CD4-positive, alpha-beta T cell treated with Interleukin-2 at 100 ng/mL for 4 hours (primary cell): ENCODE results near the gene RHCG.

ENCODE experiments used
- DNase-seq: peaks from one replicate; pipeline ENCODE4 v3.0.0-alpha.2; 2020; ENCODE audit warnings: low spot score

RHCG gene

GRCh38 chr15:89502867-89503595, 6.6 kb upstream of the RHCG start:
- DNase-seq: no peak

- no peak for DNase-seq
These were observed 5.3 kb upstream of the RHCG start for GRCh38 chr15:89501646-89502045.

GRCh38 chr15:89500397-89501270, 4.3 kb upstream of the RHCG start:
- DNase-seq: no peak

- DNase-seq: no peak
These were observed 2.8 kb upstream of the RHCG start for GRCh38 chr15:89499156-89499555.

- no peak for DNase-seq
These were observed 2.2 kb upstream of the RHCG start for GRCh38 chr15:89498574-89498906.

GRCh38 chr15:89497231-89497630, 848 bp upstream of the RHCG start:
- DNase-seq: no peak

GRCh38 chr15:89495638-89496145, 691 bp downstream of the RHCG start:
- DNase-seq: no peak

- no peak for DNase-seq
These were observed 1.3 kb downstream of the RHCG start for GRCh38 chr15:89494941-89495637.

- DNase-seq: no peak
These were observed 2.4 kb downstream of the RHCG start for GRCh38 chr15:89494031-89494430.

- no peak for DNase-seq
These were observed 3.3 kb downstream of the RHCG start for GRCh38 chr15:89492934-89493631.

GRCh38 chr15:89492111-89492641, 4.2 kb downstream of the RHCG start:
- DNase-seq: no peak

- DNase-seq: no peak
These were observed 5.5 kb downstream of the RHCG start for GRCh38 chr15:89490814-89491315.

- no peak for DNase-seq
These were observed 6.1 kb downstream of the RHCG start for GRCh38 chr15:89490081-89490813.

- no peak for DNase-seq
These were observed 7.0 kb downstream of the RHCG start for GRCh38 chr15:89489376-89489775.

GRCh38 chr15:89487791-89488190, 8.6 kb downstream of the RHCG start:
- no peak for DNase-seq

GRCh38 chr15:89486726-89487050, 9.7 kb downstream of the RHCG start:
- DNase-seq: no peak

- no peak for DNase-seq
These were observed 13.3 kb downstream of the RHCG start for GRCh38 chr15:89483079-89483478.

- DNase-seq: no peak
These were observed 14.2 kb downstream of the RHCG start for GRCh38 chr15:89482139-89482538.

- DNase-seq: no peak
These were observed 15.9 kb downstream of the RHCG start for GRCh38 chr15:89480505-89480904.

- no peak for DNase-seq
These were observed 17.2 kb downstream of the RHCG start for GRCh38 chr15:89479173-89479572.
